ENCODE data around the gene RNF151.
"Not testable (repeated sequence)": the region's sequence is repeated elsewhere in the genome, so short reads cannot be mapped to it uniquely, and the experiment has no call there.

RNF151 gene

GRCh38 chr16:1960665-1961630 lies 5.7 kb upstream of the RNF151 start:
- DNase-seq = no peak

- DNase-seq = no peak
Observed at GRCh38 chr16:1961651-1962067, 5.0 kb upstream of the RNF151 start.

GRCh38 chr16:1962161-1963153 lies 4.2 kb upstream of the RNF151 start:
- not testable (repeated sequence) for DNase-seq

- no peak for DNase-seq
Observed at GRCh38 chr16:1963806-1964505, 2.7 kb upstream of the RNF151 start.

GRCh38 chr16:1964506-1965395 lies 1.9 kb upstream of the RNF151 start, which contains the start of gene RPS2:
Gene RPS2, minus strand, starts transcription at chr16:1964826. Its CDS starts 201 bp downstream, at chr16:1964625.
- peak; percentile 97 for DNase-seq

DNA sequence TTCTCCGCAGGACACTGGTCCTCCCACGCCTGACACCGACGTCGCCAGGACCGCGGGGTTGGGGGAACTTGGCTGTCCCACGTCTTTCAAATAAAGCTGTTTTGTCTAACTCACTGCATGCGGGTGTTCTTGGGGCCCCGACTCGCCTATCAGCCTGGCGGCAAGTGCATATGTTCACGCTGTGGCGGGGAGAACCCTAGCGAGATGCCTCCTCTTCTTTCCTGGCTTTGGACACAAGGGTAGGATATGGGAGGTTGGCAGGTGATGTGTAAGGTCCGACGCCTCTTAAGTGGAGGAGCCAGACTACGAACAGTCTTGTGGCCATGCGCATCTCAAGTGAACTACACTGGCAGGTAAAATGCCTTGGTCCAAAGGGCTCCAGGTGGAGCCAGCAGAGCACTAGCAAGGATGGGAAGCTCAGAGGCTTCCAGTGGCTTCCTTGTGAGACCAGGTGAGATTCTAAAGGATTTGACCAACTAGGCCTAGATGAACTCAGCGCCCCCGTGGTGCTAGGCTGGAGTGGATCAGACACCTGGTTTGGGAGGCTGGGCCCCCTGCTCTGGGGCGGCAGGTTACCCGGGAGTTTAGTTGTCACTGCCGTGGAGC lies 1.2 kb upstream of the RNF151 start:
- no peak for DNase-seq

- no peak for DNase-seq
Observed at GRCh38 chr16:1968146-1968953, 1.7 kb downstream of the RNF151 start.

DNA sequence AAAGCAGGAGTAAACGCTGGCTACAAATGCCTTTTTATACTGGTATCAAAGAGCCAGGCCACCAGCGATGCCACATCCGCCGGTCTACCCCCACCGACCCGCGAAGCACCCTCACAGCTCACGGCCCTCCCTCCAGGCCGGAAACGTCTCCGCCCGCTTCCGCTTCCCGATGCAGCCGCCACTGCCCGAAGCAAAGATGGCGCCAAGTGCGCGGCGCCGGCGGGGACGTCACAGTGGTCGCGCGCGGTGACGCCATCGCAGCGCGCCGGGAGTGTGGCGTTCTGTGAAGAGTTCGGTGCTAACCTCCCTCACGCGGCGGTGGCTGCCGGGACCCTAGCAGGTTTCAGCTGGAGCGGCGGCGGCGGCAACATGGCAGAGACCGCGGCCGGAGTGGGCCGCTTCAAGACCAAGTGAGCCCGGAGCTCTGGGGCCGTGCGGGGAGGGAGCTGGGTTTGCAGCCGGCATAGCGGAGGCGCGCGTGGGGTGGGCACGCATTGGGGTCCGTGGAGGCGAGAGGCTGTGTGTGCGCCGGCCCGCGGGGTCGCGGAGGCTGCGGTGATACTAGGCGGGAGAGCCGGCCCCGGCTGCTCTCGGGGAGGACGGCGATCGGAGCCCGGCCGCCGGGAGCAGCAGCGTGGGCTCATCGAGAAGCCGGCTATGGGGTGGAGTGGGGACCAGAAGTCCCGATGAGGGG lies 5.3 kb downstream of the RNF151 start, which contains the start of gene TBL3:
Gene TBL3, plus strand, starts transcription at position 258 of the 694 bp plus-strand sequence. Its CDS starts 112 bp downstream, at position 370.
- DNase-seq = peak; percentile 95

DNA sequence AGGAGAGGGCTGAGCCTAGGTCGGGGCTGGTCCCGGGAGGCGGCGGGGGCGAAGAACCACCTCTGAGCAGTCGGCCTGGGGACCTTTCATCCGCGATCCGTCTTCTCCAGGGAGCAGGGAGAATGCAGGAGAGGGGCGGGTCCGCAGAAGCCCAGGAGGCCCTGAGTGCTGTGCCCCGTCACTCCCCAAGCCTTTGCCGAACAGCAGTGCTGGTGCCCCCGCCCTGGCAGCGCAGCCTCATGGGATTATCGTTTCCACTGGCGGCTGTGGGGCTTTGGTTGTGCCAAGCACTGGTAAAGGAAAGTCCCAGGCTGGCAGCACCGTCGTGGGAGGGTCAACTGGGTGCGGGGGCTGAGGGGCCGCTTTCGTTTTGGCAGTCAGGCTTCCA lies 5.8 kb downstream of the RNF151 start:
- DNase-seq = no peak

- DNase-seq = no peak
Observed at GRCh38 chr16:1973461-1974156, 7.0 kb downstream of the RNF151 start.

- no peak for DNase-seq
Observed at GRCh38 chr16:1974157-1975070, 7.8 kb downstream of the RNF151 start.

GRCh38 chr16:1975432-1976215 lies 9.0 kb downstream of the RNF151 start:
- no peak for DNase-seq

GRCh38 chr16:1976216-1976520 lies 9.5 kb downstream of the RNF151 start:
- no peak for DNase-seq

- no peak for DNase-seq
Observed at GRCh38 chr16:1976951-1977874, 10.6 kb downstream of the RNF151 start.

- no peak for DNase-seq
Observed at GRCh38 chr16:1977875-1978268, 11.2 kb downstream of the RNF151 start.
